GM12878 (cell line): Measurements from ENCODE around the gene SMAD2. TPM values are rescaled to one million over a fixed set of nuclear protein-coding genes. Genes with fewer than 3 reads are reported as not detected.
A peak's percentile ranks its signal among the peaks of the same experiment; 100 is the strongest.

Source experiments
- ATAC-seq: fragments of 200-7000 bp; cut with Tn5 transposase; 3 replicates; pipeline ENCODE4 v1.9.1; 2020; ENCODE audit warnings: mild to moderate bottlenecking, moderate library complexity
- BruUV-seq: library from RNA; stranded (reverse); fragments of 400-500 nt; replicated peaks from 2 replicates; lab custom pipeline; 2021; lab: Mats Ljungman, UMichigan
- CTCF ChIA-PET: fragments of 300-600 bp; sonication (Branson Sonifier 250); formaldehyde crosslinking; extraction: SDS; loops from one replicate; lab custom pipeline; 2021; ENCODE audit warnings: inconsistent platforms; lab: Yijun Ruan, JAX
- POLR2A ChIA-PET: fragments of 350-600 bp; formaldehyde crosslinking; extraction: SDS; loops from one replicate; lab custom pipeline; 2021; ENCODE audit warnings: inconsistent platforms; lab: Charles Lee
- RAD21 ChIA-PET: fragments of 300-600 bp; sonication (Branson Sonifier 250); formaldehyde crosslinking; loops from one replicate; lab custom pipeline; 2023; ENCODE audit warnings: antibody characterized with exemption; ENCODE audit not compliant: unreplicated experiment; lab: Charles Lee
- SMC1A ChIA-PET: fragments of 300-600 bp; sonication (Branson Sonifier 250); formaldehyde crosslinking; loops from one replicate; lab custom pipeline; 2023; ENCODE audit not compliant: unreplicated experiment, uncharacterized antibody; lab: Charles Lee
- DNase-seq: peaks from one replicate; pipeline ENCODE4 v3.0.0-alpha.2; 2011; ENCODE audit warnings: low read depth, low spot score
- FAIRE-seq: peaks from 3 replicates; lab custom pipeline; 2011; peaks lifted over from hg19 to GRCh38; lab: Jason Lieb, UNC
- H2AFZ ChIP-seq: 2 replicates; pipeline ENCODE4 v1.6.0; 2011; ENCODE audit warnings: low read depth, low read length, control low read depth; ENCODE audit not compliant: control insufficient read depth
- H3K27ac ChIP-seq: 2 replicates; pipeline ENCODE4 v1.5.1; 2011; ENCODE audit warnings: control low read depth; ENCODE audit not compliant: control insufficient read depth, insufficient read depth
- H3K27me3 ChIP-seq, 2 experiments: replicated peaks in 1 of 2; 2 replicates each; pipeline versions ENCODE4 v1.6.0 to v1.6.1; 2011; ENCODE audit warnings: low read length in 1 of 2; ENCODE audit not compliant: control insufficient read depth in 2 of 2, insufficient read depth in 2 of 2
- H3K36me3 ChIP-seq, 2 experiments: 2 replicates each; pipeline ENCODE4 v1.5.1; 2011; ENCODE audit warnings: low read length in 1 of 2; ENCODE audit not compliant: control insufficient read depth in 2 of 2, insufficient read depth in 2 of 2
- H3K4me1 ChIP-seq: 2 replicates; pipeline ENCODE4 v1.6.1; 2011; ENCODE audit warnings: mild to moderate bottlenecking, low read length, moderate library complexity, mixed read lengths; ENCODE audit not compliant: control insufficient read depth, insufficient read depth
- H3K4me2 ChIP-seq: 2 replicates; pipeline ENCODE4 v1.6.0; 2011; ENCODE audit warnings: control low read depth; ENCODE audit not compliant: control insufficient read depth, insufficient read depth
- H3K4me3 ChIP-seq: fragments of 200-600 bp; sonication (generic); 2 replicates; pipeline ENCODE4 v1.5.1; 2016
- H3K79me2 ChIP-seq: 2 replicates; pipeline ENCODE4 v1.6.0; 2011; ENCODE audit warnings: low read length; ENCODE audit not compliant: control insufficient read depth, insufficient read depth
- H3K9ac ChIP-seq: 2 replicates; pipeline ENCODE4 v1.8.0; 2011; ENCODE audit warnings: low read length, control low read depth, mixed read lengths; ENCODE audit not compliant: control insufficient read depth, insufficient read depth
- H3K9me3 ChIP-seq: replicated peaks from 3 replicates; pipeline ENCODE4 v1.5.1; 2011; ENCODE audit warnings: mild to moderate bottlenecking, low read length; ENCODE audit not compliant: control insufficient read depth, insufficient read depth
- H4K20me1 ChIP-seq: 2 replicates; pipeline ENCODE4 v1.6.0; 2011; ENCODE audit not compliant: control insufficient read depth, insufficient read depth
- IKZF1 ChIP-seq: fragments of 450-650 bp; conservative IDR thresholded peaks from 2 replicates; pipeline ENCODE4 v1.6.1; 2017; ENCODE audit warnings: antibody characterized with exemption, mild to moderate bottlenecking
- PML ChIP-seq: IDR thresholded peaks from 2 replicates; pipeline ENCODE4 v1.6.1; 2012; ENCODE audit warnings: low read length, inconsistent platforms
- SMARCA5 ChIP-seq: fragments of 450-650 bp; IDR thresholded peaks from 2 replicates; pipeline ENCODE4 v1.6.1; 2017; ENCODE audit warnings: mild to moderate bottlenecking
- TCF12 ChIP-seq: IDR thresholded peaks from 2 replicates; pipeline ENCODE4 v1.6.1; 2011; ENCODE audit warnings: low read depth, mild to moderate bottlenecking, low read length
- WGBS: methylation state at CpG from one replicate; pipeline ENCODE4 v1.1.6; 2016; ENCODE audit warnings: low lambda C conversion rate; ENCODE audit not compliant: insufficient replicate concordance, insufficient coverage; ENCODE audit errors: missing lambda C conversion rate; 5-methylcytosine and 5-hydroxymethylcytosine counted together
- in situ Hi-C: fragments of 300-500 bp; cut with MboI; formaldehyde crosslinking; loops from 9 replicates; pipeline ENCODE4 v1.14.3; 2018; ENCODE audit warnings: mixed read lengths
- intact Hi-C: fragments of 100-400 bp; cut with micrococcal nuclease; formaldehyde crosslinking; loops from one replicate; pipeline ENCODE4 v1.14.2; 2022; ENCODE audit not compliant: unreplicated experiment
- polyA plus RNA-seq, 11 experiments: library from polyadenylated mRNA; depleted of rRNA in 4 of 11; unstranded in 6 of 11; stranded (reverse) in 5 of 11; fragments of >200 nt; fragmentation: Nextera tagmentation in 4 of 11; fragmentation: Illumina TruSeq in 1 of 11; extraction: Ambion mirVana in 4 of 11; extraction: Trizol in 1 of 11; gene quantifications; 1 replicate in 1 of 11; 2 replicates in 10 of 11; pipeline versions ENCODE4 v1.2.1 to v1.2.3, GENCODE V29; 2011 to 2016; ENCODE audit warnings: inconsistent platforms in 2 of 11, missing spikeins in 2 of 11, low read depth in 1 of 11
- total RNA-seq, 4 experiments: library from RNA; depleted of rRNA in 3 of 4; stranded (reverse); fragments of >200 nt in 3 of 4; fragmentation: Illumina TruSeq in 1 of 4; extraction: Trizol in 1 of 4; gene quantifications; 2 replicates each; pipeline versions ENCODE4 v1.2.1 to v1.2.3, GENCODE V29; 2013 to 2021
- TF ChIP-seq, protein P1 (sequence below), 3 experiments: IDR thresholded peaks in 2 of 3; conservative IDR thresholded peaks in 1 of 3; 2 replicates each; pipeline ENCODE4 v1.5.1; 2011; ENCODE audit warnings: low read depth in 3 of 3, low read length in 3 of 3, mild to moderate bottlenecking in 3 of 3, control low read depth in 2 of 3, moderate library complexity in 2 of 3, inconsistent platforms in 1 of 3, mixed read lengths in 1 of 3; ENCODE audit not compliant: control insufficient read depth in 2 of 3, insufficient read depth in 1 of 3; ENCODE audit errors: extremely low read depth in 1 of 3

The SMAD2 gene
- total and polyA plus RNA-seq, 10 of the 15 experiments (the other 5 are each of a cell fraction or from before 2014, with no cell fraction given) = 28.8 to 111 (median 65.8) TPM

DNA sequence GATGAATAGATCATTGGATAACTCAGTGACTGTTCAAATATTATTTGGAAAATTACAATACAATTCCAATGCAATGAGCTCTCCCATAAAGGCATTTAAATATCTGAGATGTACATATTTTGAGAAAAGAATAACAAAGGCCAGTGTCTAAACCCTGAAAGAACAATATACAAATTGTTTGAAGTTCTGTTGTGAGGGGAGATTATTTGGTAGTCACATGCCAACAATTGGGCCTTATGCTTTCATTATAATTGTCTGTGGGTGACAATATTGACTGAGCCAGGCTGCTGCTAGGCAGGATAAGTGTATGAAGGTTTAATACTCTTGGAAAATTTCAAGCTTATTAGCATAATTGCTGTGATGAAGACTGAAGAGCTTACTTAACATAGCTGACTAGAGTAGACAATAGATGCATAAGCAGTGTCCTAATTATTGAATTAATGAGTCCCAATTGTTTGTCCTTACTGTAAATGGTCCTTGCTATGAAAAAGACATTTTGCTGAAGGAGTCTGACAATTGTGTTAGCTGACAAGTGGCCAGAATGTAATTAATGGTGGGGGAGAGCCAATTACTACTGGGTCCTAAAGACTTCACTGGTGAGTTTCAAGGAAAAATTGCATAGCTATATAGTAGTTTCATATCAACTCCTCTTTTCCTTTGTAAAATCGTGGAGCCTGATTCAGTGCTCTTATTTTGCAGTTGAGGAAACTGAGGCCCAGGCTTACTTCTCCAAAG lies 5.0 kb upstream of the SMAD2 start (continued):
- TF ChIP-seq TCF12 = no peak

DNA sequence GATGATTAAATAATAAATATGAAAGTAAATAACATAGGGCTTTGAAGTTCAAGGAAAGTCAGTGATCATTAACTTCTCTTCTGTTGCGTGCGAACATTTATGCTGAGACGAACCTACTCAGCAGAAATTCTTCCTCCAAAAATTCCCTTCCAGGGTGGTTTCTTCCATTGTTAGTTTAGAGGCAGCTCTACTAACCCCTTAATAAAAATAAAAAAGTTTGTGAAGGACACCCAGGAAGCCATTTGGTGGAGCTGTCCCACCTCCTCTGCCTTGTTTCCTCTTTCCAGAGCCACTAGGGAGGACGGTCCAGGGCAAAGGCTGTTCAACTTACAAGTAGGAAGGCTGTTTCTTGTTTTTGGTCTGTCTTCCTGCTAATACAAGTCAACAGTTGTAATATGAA lies 2.1 kb upstream of the SMAD2 start:
- in situ Hi-C loops = no loop called here
- Histone ChIP-seq H3K36me3 (no peaks in the 10 kb centered on the region), H3K27me3 (no peaks in the 10 kb centered on the region), H4K20me1 (no peaks in the 10 kb centered on the region), H3K4me2 (no peak overlapping the region; the same call in 1 of the 2 replicates), H3K9me3 (no peaks in the 10 kb centered on the region; the same call in 2 of the 3 replicates), H3K4me1 (no peaks in the 10 kb centered on the region), H2AFZ (no peak overlapping the region), H3K9ac (no peak overlapping the region), H3K4me3 (no peak overlapping the region), H3K79me2 (peaks cover 25% of the 10 kb centered on the region), H3K27ac (no peak overlapping the region)
- ChIA-PET POLR2A (no interaction called here), CTCF (interaction anchor here (1.3 kb wide), 1 partner anchor 24 kb away, joined by 3 read pairs; no protein-coding TSS in a partner anchor), RAD21 (no interaction called here), SMC1A (interaction anchor here (1.4 kb wide), 1 partner anchor 30 kb away, joined by 4 read pairs; no protein-coding TSS in a partner anchor)
- 74% methylated on average over 4 of the region's 4 CpGs for WGBS
- intact Hi-C loops = loop anchor here (5.0 kb wide), 1 partner anchor 90 kb away; no protein-coding TSS in a partner anchor
- no peak for FAIRE-seq
- BruUV-seq = no TSS peak
- DNase-seq = no peak
- TF ChIP-seq SMARCA5 (no peak), PML (no peak), IKZF1 (no peak)
- TF ChIP-seq, protein P1, sequence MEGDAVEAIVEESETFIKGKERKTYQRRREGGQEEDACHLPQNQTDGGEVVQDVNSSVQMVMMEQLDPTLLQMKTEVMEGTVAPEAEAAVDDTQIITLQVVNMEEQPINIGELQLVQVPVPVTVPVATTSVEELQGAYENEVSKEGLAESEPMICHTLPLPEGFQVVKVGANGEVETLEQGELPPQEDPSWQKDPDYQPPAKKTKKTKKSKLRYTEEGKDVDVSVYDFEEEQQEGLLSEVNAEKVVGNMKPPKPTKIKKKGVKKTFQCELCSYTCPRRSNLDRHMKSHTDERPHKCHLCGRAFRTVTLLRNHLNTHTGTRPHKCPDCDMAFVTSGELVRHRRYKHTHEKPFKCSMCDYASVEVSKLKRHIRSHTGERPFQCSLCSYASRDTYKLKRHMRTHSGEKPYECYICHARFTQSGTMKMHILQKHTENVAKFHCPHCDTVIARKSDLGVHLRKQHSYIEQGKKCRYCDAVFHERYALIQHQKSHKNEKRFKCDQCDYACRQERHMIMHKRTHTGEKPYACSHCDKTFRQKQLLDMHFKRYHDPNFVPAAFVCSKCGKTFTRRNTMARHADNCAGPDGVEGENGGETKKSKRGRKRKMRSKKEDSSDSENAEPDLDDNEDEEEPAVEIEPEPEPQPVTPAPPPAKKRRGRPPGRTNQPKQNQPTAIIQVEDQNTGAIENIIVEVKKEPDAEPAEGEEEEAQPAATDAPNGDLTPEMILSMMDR (IDR thresholded peaks at IDR 0.05 in 2 of 3, conservative IDR thresholded peaks at IDR 0.05 in 1 of 3; ENCODE audit: control insufficient read depth in 2 of 3, extremely low read depth in 1 of 3, insufficient read depth in 1 of 3, low read depth in 3 of 3, low read length in 3 of 3) = 0 out of 6 replicates have a peak, but pooled peaks of 1 of the 3 experiments have one; percentile 1
- ATAC-seq = no peak
